DOHH2 (cell line): ENCODE measurements around the gene METTL9.
"Not testable (repeated sequence)": the region's sequence is repeated elsewhere in the genome, so short reads cannot be mapped to it uniquely, and the experiment has no call there.

ENCODE experiments used
- H3F3A ChIP-seq: fragments of 200-600 bp; sonication (generic), shearing (Covaris generic); 2 replicates; pipeline ENCODE4 v1.6.0; 2016; ENCODE audit warnings: antibody characterized with exemption, mild to moderate bottlenecking; ENCODE audit not compliant: control insufficient read depth, insufficient read depth
- H3K27ac ChIP-seq: fragments of 200-600 bp; sonication (generic); 2 replicates; pipeline ENCODE4 v1.5.1; 2014; ENCODE audit warnings: low read depth, mild to moderate bottlenecking, low read length, moderate library complexity
- H3K27me3 ChIP-seq: fragments of 200-600 bp; sonication (generic); 2 replicates; pipeline ENCODE4 v1.6.1; 2014; ENCODE audit warnings: mild to moderate bottlenecking, low read length, mixed read lengths; ENCODE audit not compliant: control insufficient read depth
- H3K36me3 ChIP-seq: fragments of 200-600 bp; sonication (generic); 2 replicates; pipeline ENCODE4 v1.6.1; 2014; ENCODE audit warnings: mild to moderate bottlenecking, low read length, moderate library complexity, mixed read lengths; ENCODE audit not compliant: control insufficient read depth
- H3K4me1 ChIP-seq: fragments of 200-600 bp; sonication (generic); 2 replicates; pipeline ENCODE4 v1.6.1; 2014; ENCODE audit warnings: mild to moderate bottlenecking, low read length, mixed read lengths; ENCODE audit not compliant: control insufficient read depth
- H3K4me2 ChIP-seq: fragments of 200-600 bp; sonication (generic); 2 replicates; pipeline ENCODE4 v1.6.0; 2014; ENCODE audit warnings: mild to moderate bottlenecking, low read length, moderate library complexity
- H3K4me3 ChIP-seq: fragments of 200-600 bp; sonication (generic); 2 replicates; pipeline ENCODE4 v1.5.1; 2014; ENCODE audit warnings: mild to moderate bottlenecking, low read length, mixed read lengths
- H3K79me2 ChIP-seq: fragments of 200-600 bp; sonication (generic); 2 replicates; pipeline ENCODE4 v1.6.1; 2014; ENCODE audit warnings: mild to moderate bottlenecking, low read length, mixed read lengths; ENCODE audit not compliant: control insufficient read depth
- H3K9me2 ChIP-seq: fragments of 200-600 bp; sonication (generic); replicated peaks from 2 replicates; pipeline ENCODE4 v1.6.1; 2014; ENCODE audit warnings: mild to moderate bottlenecking, low read length, mixed read lengths; ENCODE audit not compliant: control insufficient read depth
- H3K9me3 ChIP-seq: fragments of 200-600 bp; sonication (generic); 2 replicates; pipeline ENCODE4 v1.6.1; 2014; ENCODE audit warnings: antibody characterized with exemption, low read length, mixed read lengths; ENCODE audit not compliant: control insufficient read depth, insufficient read depth
- H4K20me1 ChIP-seq: fragments of 200-600 bp; sonication (generic); 2 replicates; pipeline ENCODE4 v1.6.0; 2014; ENCODE audit warnings: low read depth, mild to moderate bottlenecking, antibody characterized with exemption, low read length, moderate library complexity; ENCODE audit not compliant: control insufficient read depth, insufficient read depth
- CTCF ChIP-seq: fragments of 200-600 bp; sonication (generic); IDR thresholded peaks from one replicate; pipeline ENCODE4 v1.5.1; 2014; ENCODE audit warnings: antibody characterized with exemption, mild to moderate bottlenecking, low read depth, low read length; ENCODE audit not compliant: poor library complexity, severe bottlenecking
- EZH2phosphoT487 ChIP-seq: fragments of 200-600 bp; sonication (generic); IDR thresholded peaks from 2 replicates; pipeline ENCODE4 v1.6.1; 2017; ENCODE audit warnings: borderline replicate concordance, mild to moderate bottlenecking, antibody characterized with exemption, low read length, moderate library complexity, mixed read lengths

The METTL9 gene

DNA sequence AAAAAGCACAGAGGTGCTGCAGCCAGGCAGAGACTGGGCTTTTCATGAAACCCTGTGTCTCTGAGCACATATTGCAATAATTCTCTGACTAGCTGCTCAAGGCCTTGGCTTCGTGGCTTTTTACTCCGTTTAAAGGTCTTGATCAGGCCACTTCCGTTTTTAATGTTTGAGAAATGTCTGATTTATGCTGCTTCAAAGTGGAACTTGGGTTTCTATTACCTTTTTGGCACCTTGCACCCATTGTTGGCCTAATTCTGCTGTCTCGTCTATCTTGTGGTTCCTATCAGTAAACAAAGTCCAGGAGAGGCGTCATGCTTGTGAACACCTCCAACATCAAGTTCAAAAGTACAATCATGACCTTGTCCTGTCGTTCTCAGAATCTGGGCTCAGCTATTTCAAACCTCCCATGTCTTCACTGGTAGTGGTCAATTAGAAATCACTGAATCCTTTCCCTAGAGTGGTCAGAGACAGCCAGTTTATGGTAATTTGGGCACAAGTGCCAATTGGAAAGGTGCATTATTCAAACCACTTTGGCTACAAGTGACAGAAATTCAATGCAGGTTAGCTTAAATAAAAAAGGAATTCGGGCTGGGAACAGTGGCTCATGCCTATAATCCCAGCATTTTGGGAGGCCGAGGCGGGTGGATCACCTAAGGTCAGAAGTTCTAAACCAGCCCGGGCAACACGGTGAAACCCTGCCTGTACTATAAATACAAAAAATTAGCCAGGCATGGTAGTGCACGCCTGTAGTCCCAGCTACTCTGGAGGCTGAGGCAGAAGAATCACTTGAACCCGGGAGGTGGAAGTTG lies 33.3 kb upstream of the METTL9 start:
- peaks cover 13% of the 10 kb centered on the region for H3K4me1 ChIP-seq
- no peak overlapping the region for H3K4me2 ChIP-seq
- TF ChIP-seq CTCF (no peak), EZH2phosphoT487 (no peak)
- H3K27ac ChIP-seq = no peak overlapping the region
- H3F3A ChIP-seq = no peaks in the 10 kb centered on the region
- no peaks in the 10 kb centered on the region for H3K79me2 ChIP-seq
- H3K4me3 ChIP-seq = no peak overlapping the region
- no peaks in the 10 kb centered on the region for H4K20me1 ChIP-seq
- H3K27me3 ChIP-seq = peaks cover 6% of the 10 kb centered on the region
- no peaks in the 10 kb centered on the region for H3K9me3 ChIP-seq
- H3K9me2 ChIP-seq = no peaks in the 10 kb centered on the region
- H3K36me3 ChIP-seq = no peaks in the 10 kb centered on the region

DNA sequence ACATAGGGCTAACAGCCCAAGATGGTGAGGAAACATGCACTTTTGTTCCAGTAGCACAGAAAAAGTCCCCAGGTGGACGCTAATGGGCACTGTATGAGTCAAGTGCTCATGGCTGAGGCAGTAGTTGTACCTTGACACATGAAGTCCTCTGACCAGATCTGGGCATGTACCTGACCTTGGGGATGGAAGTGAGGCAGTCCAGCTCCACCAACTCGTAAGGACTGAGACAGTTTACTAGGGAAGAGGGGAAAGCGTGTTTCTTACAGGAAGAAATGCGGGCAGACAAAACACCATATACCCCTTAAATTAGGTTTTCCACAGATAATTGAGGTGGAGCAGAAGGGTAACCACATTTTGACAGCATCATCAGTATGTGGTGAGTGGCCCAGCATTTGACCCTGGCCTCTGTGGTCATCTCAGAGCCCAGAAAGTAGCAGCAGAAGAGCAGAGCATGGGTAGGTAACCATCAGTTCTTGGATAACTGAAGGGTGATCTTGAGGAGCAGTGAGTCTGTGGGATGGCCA lies 32.4 kb upstream of the METTL9 start:
- Histone ChIP-seq H3F3A (no peaks in the 10 kb centered on the region), H3K9me3 (no peaks in the 10 kb centered on the region)

DNA sequence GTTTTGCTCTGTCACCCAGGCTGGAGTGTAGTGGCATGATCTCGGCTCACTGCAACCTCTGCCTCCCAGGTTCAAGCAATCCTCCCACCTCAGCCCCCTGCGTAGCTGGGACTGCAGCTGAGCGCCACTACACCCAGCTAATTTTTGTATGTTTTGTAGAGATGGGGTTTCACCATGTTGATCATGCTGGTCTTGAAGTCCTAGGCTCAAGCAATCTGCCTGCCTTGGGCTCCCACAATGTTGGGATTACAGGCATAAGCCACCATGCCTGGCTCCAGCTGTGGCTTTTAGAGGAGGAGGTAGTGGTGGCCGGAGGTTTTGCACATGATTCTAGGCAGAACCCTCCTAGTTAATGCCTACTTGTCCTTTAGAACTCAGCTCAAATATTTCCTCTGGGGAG lies 31.9 kb upstream of the METTL9 start:
- not testable (repeated sequence) for H3K79me2 ChIP-seq, H3K4me2 ChIP-seq, H3K36me3 ChIP-seq, H3K9me3 ChIP-seq, H4K20me1 ChIP-seq, H3K27me3 ChIP-seq, H3K4me3 ChIP-seq, H3K9me2 ChIP-seq, H3F3A ChIP-seq, H3K27ac ChIP-seq
- H3K4me1 ChIP-seq = peaks cover 17% of the 10 kb centered on the region

More for the DNA sequence above, 32.4 kb upstream of the METTL9 start:
- Histone ChIP-seq H3K9me2 (no peaks in the 10 kb centered on the region), H3K4me3 (no peak overlapping the region), H3K4me2 (no peak overlapping the region), H3K4me1 (peaks cover 16% of the 10 kb centered on the region), H3K27me3 (peaks cover 6% of the 10 kb centered on the region), H3K36me3 (no peaks in the 10 kb centered on the region), H3K27ac (no peak overlapping the region), H3K79me2 (no peaks in the 10 kb centered on the region), H4K20me1 (no peaks in the 10 kb centered on the region)
- TF ChIP-seq EZH2phosphoT487 = no peak
- no peak for TF ChIP-seq CTCF

GRCh38 chr16:21568502-21569189 lies 30.7 kb upstream of the METTL9 start:
- Histone ChIP-seq H3K4me3 (no peak overlapping the region), H3K4me1 (peaks cover 17% of the 10 kb centered on the region), H4K20me1 (no peaks in the 10 kb centered on the region), H3K27me3 (peaks cover 6% of the 10 kb centered on the region), H3K27ac (no peak overlapping the region), H3K9me2 (no peaks in the 10 kb centered on the region), H3K79me2 (no peaks in the 10 kb centered on the region), H3K4me2 (no peak overlapping the region), H3F3A (no peaks in the 10 kb centered on the region), H3K9me3 (no peaks in the 10 kb centered on the region), H3K36me3 (no peaks in the 10 kb centered on the region)
- TF ChIP-seq CTCF (no peak), EZH2phosphoT487 (no peak)
